A549 (cell line): ENCODE measurements around the gene CCN6. TPM values are rescaled to one million over a fixed set of nuclear protein-coding genes. Genes with fewer than 3 reads are reported as not detected.

Experiments used
- ATAC-seq, 2 experiments: fragments of 200-7000 bp in 1 of 2; fragments of >200 bp in 1 of 2; cut with Nextera tagmentation in 1 of 2; cut with Tn5 transposase in 1 of 2; 3 replicates each; pipeline versions ENCODE4 v1.8.0 to v1.9.1; 2018 to 2020; ENCODE audit warnings: mild to moderate bottlenecking in 1 of 2, moderate library complexity in 1 of 2
- CTCF ChIA-PET: fragments of 300-600 bp; sonication (Branson Sonifier 250); formaldehyde crosslinking; extraction: SDS; loops from one replicate; lab custom pipeline; 2021; ENCODE audit warnings: antibody characterized with exemption, inconsistent platforms; lab: Yijun Ruan, JAX
- POLR2A ChIA-PET: fragments of 350-600 bp; formaldehyde crosslinking; extraction: SDS; loops from one replicate; lab custom pipeline; 2021; ENCODE audit warnings: antibody characterized with exemption, inconsistent platforms; lab: Yijun Ruan, JAX
- DNase-seq, 2 experiments: peaks; one replicate each; pipeline versions ENCODE4 v3.0.0 to v3.0.0-alpha.2; 2011 to 2016; ENCODE audit warnings: low read depth in 1 of 2, low spot score in 1 of 2
- FAIRE-seq: peaks from 2 replicates; lab custom pipeline; 2011; peaks lifted over from hg19 to GRCh38; lab: Jason Lieb, UNC
- H3K27ac ChIP-seq, 2 experiments: fragments of >200 bp; sonication (Bioruptor Twin); formaldehyde crosslinking; 3 replicates each; pipeline ENCODE4 v1.5.1; 2016 to 2017
- H3K4me1 ChIP-seq: fragments of >200 bp; sonication (Bioruptor Twin); formaldehyde crosslinking; 3 replicates; pipeline ENCODE4 v1.6.1; 2016
- H3K4me2 ChIP-seq: fragments of >200 bp; sonication (Bioruptor Twin); formaldehyde crosslinking; 3 replicates; pipeline ENCODE4 v1.6.1; 2016
- H3K4me3 ChIP-seq: fragments of >200 bp; sonication (Bioruptor Twin); formaldehyde crosslinking; 3 replicates; pipeline ENCODE4 v1.5.1; 2016
- H3K9me3 ChIP-seq: fragments of >200 bp; sonication (Bioruptor Twin); formaldehyde crosslinking; 3 replicates; pipeline ENCODE4 v1.6.1; 2016
- BCL3 ChIP-seq: fragments of >200 bp; sonication (Bioruptor Twin); formaldehyde crosslinking; IDR thresholded peaks from 3 replicates; pipeline ENCODE4 v1.6.1; 2016
- CTCF ChIP-seq: fragments of >200 bp; sonication (Bioruptor Twin); formaldehyde crosslinking; IDR thresholded peaks from 3 replicates; pipeline ENCODE4 v1.5.1; 2016
- ESRRA ChIP-seq: fragments of 150-350 bp; IDR thresholded peaks from 2 replicates; pipeline ENCODE4 v1.6.1; 2014; ENCODE audit warnings: mild to moderate bottlenecking, low read length, borderline replicate concordance
- GATA3 ChIP-seq: IDR thresholded peaks from 2 replicates; pipeline ENCODE4 v1.6.1; 2012; ENCODE audit warnings: borderline replicate concordance
- HDAC2 ChIP-seq: fragments of 200-600 bp; sonication (generic); IDR thresholded peaks from 2 replicates; pipeline ENCODE4 v1.6.1; 2016
- HES2 ChIP-seq: fragments of >200 bp; sonication (Bioruptor Twin); formaldehyde crosslinking; IDR thresholded peaks from 2 replicates; pipeline ENCODE4 v1.6.1; 2016
- HEYL ChIP-seq: fragments of 250-450 bp; sonication (Bioruptor Pico); IDR thresholded peaks from 2 replicates; pipeline ENCODE4 v1.8.0; 2021; ENCODE audit warnings: mild to moderate bottlenecking, moderate library complexity
- HOXA7 ChIP-seq: fragments of 250-450 bp; sonication (Bioruptor Pico); IDR thresholded peaks from 2 replicates; pipeline ENCODE4 v1.5.0; 2020; ENCODE audit warnings: mild to moderate bottlenecking, moderate library complexity
- HOXB13 ChIP-seq: fragments of 250-450 bp; sonication (Bioruptor Pico); IDR thresholded peaks from 2 replicates; pipeline ENCODE4 v1.5.0; 2020; ENCODE audit warnings: low read depth, mild to moderate bottlenecking, moderate library complexity
- JUN ChIP-seq, 2 experiments: fragments of >200 bp; sonication (Bioruptor Twin); formaldehyde crosslinking; IDR thresholded peaks; 2 replicates in 1 of 2; 3 replicates in 1 of 2; pipeline ENCODE4 v1.6.1; 2016 to 2017
- JUNB ChIP-seq: fragments of >200 bp; sonication (Bioruptor Twin); formaldehyde crosslinking; IDR thresholded peaks from 2 replicates; pipeline ENCODE4 v1.6.1; 2016
- KDM1A ChIP-seq: fragments of 200-600 bp; sonication (generic); IDR thresholded peaks from 2 replicates; pipeline ENCODE4 v1.6.1; 2016; ENCODE audit warnings: low read depth, mild to moderate bottlenecking
- KDM5A ChIP-seq: fragments of 200-600 bp; sonication (generic); IDR thresholded peaks from 2 replicates; pipeline ENCODE4 v1.6.1; 2016; ENCODE audit warnings: antibody characterized with exemption, mild to moderate bottlenecking
- MYC ChIP-seq: IDR thresholded peaks from 2 replicates; pipeline ENCODE4 v1.6.1; 2012; ENCODE audit warnings: mild to moderate bottlenecking, inconsistent platforms, low read length, improper control_type of control experiment, borderline replicate concordance
- NFE2L2 ChIP-seq: fragments of 150-350 bp; conservative IDR thresholded peaks from 2 replicates; pipeline ENCODE4 v1.6.1; 2014; ENCODE audit warnings: low read length
- NPAS2 ChIP-seq: fragments of 250-450 bp; sonication (Bioruptor Pico); IDR thresholded peaks from 2 replicates; pipeline ENCODE4 v1.8.0; 2022; ENCODE audit warnings: mild to moderate bottlenecking, moderate library complexity, borderline replicate concordance
- NR3C1 ChIP-seq: fragments of >200 bp; sonication (Bioruptor Twin); formaldehyde crosslinking; IDR thresholded peaks from 3 replicates; pipeline ENCODE4 v1.6.1; 2017
- RAD21 ChIP-seq, 2 experiments: fragments of >200 bp in 1 of 2; sonication (Bioruptor Twin) in 1 of 2; formaldehyde crosslinking in 1 of 2; IDR thresholded peaks in 1 of 2; conservative IDR thresholded peaks in 1 of 2; 2 replicates in 1 of 2; 3 replicates in 1 of 2; pipeline ENCODE4 v1.6.1; 2012 to 2018; ENCODE audit warnings: inconsistent platforms in 1 of 2
- RCOR1 ChIP-seq: fragments of 150-350 bp; IDR thresholded peaks from 2 replicates; pipeline ENCODE4 v1.6.1; 2014; ENCODE audit warnings: antibody characterized with exemption, low read length, low read depth
- RNF2 ChIP-seq: fragments of 200-600 bp; sonication (generic); IDR thresholded peaks from 2 replicates; pipeline ENCODE4 v1.6.1; 2016; ENCODE audit warnings: low read depth, mild to moderate bottlenecking, antibody characterized with exemption, moderate library complexity, borderline replicate concordance
- TP53 ChIP-seq: fragments of 250-450 bp; sonication (Bioruptor Pico); IDR thresholded peaks from 2 replicates; pipeline ENCODE4 v1.5.0; 2021; ENCODE audit warnings: mild to moderate bottlenecking, moderate library complexity
- WGBS: methylation state at CpG from one replicate; pipeline ENCODE4 v1.1.6; 2017; ENCODE audit errors: missing lambda C conversion rate; 5-methylcytosine and 5-hydroxymethylcytosine counted together
- polyA plus RNA-seq, 4 experiments: library from polyadenylated mRNA; depleted of rRNA in 3 of 4; stranded (reverse); fragments of >200 nt; fragmentation: RNase III in 1 of 4; extraction: RNeasy Plus Mini Kit Qiagen cat#74134 plus additional on column Dnase treatment in 1 of 4; gene quantifications; 2 replicates in 3 of 4; 3 replicates in 1 of 4; pipeline ENCODE4 v1.2.3, GENCODE V29; 2011 to 2017
- TF ChIP-seq, protein P1 (sequence below): IDR thresholded peaks from 2 replicates; pipeline ENCODE4 v1.6.1; 2012
- TF ChIP-seq, protein P2 (sequence below): fragments of 450-650 bp; IDR thresholded peaks from 2 replicates; pipeline ENCODE4 v1.6.1; 2014; ENCODE audit warnings: antibody characterized with exemption
- TF ChIP-seq, protein P3 (sequence below): fragments of 250-450 bp; sonication (Bioruptor Pico); IDR thresholded peaks from 2 replicates; pipeline ENCODE4 v1.5.0; 2020; ENCODE audit warnings: low read depth, mild to moderate bottlenecking, moderate library complexity

Gene CCN6
- polyA plus RNA-seq, 2 of the 4 experiments (the other 2 are of a cell fraction): not detected

DNA sequence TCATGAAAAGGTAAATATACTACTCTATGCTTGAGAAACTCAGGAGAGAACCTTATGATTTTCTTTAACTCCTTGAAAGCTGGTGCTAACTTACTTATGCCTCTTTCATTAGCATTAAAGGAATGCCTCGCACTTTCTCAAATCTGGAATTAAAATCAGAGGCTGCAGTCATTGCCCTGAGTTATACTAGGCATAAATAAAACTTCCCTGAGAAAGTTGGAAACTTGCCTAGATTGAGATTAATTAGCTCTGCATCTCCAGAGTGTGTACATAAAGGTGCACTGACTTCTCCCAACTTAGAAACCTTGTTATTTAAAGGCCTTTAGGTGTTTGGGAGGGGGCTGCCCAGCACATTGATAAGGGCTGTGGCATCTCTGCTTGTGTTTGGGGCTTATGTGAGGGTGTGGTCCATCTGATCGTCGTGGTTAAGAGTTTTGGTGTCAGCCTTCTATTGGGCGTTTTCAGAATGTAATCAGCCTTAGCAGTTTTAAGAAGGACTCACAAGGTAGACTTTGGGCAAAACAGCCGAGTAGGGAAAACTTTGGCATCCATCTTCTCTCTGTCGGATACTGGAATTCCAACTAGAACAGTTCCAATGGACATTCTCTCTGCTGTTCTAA, 32.1 kb upstream of the CCN6 start:
- CTCF ChIA-PET: no interaction called here

DNA sequence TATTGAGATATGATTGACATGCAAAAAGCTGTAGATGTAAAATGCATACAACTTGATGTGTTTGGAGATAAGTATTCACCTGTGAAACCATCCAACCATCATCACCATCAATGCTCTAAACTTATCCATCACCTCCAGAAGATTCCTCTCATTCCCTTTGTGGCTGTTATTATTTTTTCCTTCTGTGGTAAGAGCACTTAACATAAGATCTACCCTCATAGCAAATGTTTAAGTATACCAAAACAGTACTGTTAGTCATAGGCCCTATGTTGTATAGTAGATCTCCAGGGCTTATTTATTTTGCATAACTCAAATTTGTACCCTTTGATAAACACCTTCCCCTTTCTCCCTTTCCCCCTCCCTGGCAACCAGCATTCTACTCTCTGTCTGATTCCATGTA, 31.2 kb upstream of the CCN6 start:
- POLR2A ChIA-PET: no interaction called here
- CTCF ChIA-PET: interaction anchor here (1.1 kb wide), 1 partner anchor 25 kb away, joined by 3 read pairs; no protein-coding TSS in a partner anchor

More for the DNA sequence above, 32.1 kb upstream of the CCN6 start:
- DNase-seq: no peak
- ATAC-seq: no peak
- H3K4me3 ChIP-seq: no peak overlapping the region
- TF ChIP-seq, protein P1, sequence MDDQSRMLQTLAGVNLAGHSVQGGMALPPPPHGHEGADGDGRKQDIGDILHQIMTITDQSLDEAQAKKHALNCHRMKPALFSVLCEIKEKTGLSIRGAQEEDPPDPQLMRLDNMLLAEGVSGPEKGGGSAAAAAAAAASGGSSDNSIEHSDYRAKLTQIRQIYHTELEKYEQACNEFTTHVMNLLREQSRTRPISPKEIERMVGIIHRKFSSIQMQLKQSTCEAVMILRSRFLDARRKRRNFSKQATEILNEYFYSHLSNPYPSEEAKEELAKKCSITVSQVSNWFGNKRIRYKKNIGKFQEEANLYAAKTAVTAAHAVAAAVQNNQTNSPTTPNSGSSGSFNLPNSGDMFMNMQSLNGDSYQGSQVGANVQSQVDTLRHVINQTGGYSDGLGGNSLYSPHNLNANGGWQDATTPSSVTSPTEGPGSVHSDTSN: no peak
- TF ChIP-seq KDM1A: no peak
- TF ChIP-seq RNF2: no peak
- TF ChIP-seq BCL3: no peak
- no peak for TF ChIP-seq JUN (IDR thresholded peaks at IDR 0.05)
- TF ChIP-seq MYC: no peak
- no peak for TF ChIP-seq RAD21 (conservative IDR thresholded peaks at IDR 0.05 in 1 of 2, IDR thresholded peaks at IDR 0.05 in 1 of 2)
- no peak for TF ChIP-seq HOXB13 (CRISPR knock-in tag)
- no peak for TF ChIP-seq HEYL (CRISPR knock-in tag)
- TF ChIP-seq, protein P2, sequence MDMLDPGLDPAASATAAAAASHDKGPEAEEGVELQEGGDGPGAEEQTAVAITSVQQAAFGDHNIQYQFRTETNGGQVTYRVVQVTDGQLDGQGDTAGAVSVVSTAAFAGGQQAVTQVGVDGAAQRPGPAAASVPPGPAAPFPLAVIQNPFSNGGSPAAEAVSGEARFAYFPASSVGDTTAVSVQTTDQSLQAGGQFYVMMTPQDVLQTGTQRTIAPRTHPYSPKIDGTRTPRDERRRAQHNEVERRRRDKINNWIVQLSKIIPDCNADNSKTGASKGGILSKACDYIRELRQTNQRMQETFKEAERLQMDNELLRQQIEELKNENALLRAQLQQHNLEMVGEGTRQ: no peak
- no peaks in the 10 kb centered on the region for H3K4me1 ChIP-seq
- no peak for FAIRE-seq
- 59% methylated on average over 6 of the region's 6 CpGs for WGBS
- H3K27ac ChIP-seq: no peak overlapping the region
- no peaks in the 10 kb centered on the region for H3K9me3 ChIP-seq
- no peak overlapping the region for H3K4me2 ChIP-seq
- POLR2A ChIA-PET: no interaction called here

More for the DNA sequence above, 31.2 kb upstream of the CCN6 start:
- DNase-seq (no peak), ATAC-seq (no peak), FAIRE-seq (no peak)
- TF ChIP-seq, protein P3, sequence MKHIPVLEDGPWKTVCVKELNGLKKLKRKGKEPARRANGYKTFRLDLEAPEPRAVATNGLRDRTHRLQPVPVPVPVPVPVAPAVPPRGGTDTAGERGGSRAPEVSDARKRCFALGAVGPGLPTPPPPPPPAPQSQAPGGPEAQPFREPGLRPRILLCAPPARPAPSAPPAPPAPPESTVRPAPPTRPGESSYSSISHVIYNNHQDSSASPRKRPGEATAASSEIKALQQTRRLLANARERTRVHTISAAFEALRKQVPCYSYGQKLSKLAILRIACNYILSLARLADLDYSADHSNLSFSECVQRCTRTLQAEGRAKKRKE (CRISPR knock-in tag): no peak
- TF ChIP-seq KDM5A: no peak
- no peak for TF ChIP-seq TP53 (CRISPR knock-in tag)
- no peak for TF ChIP-seq NFE2L2
- no peak for TF ChIP-seq RCOR1
- no peak for TF ChIP-seq HES2
- TF ChIP-seq CTCF: no peak
- TF ChIP-seq NPAS2: no peak
- TF ChIP-seq HDAC2: no peak
- TF ChIP-seq HEYL (CRISPR knock-in tag): no peak
- no peak for TF ChIP-seq NR3C1
- no peak for TF ChIP-seq HOXA7 (CRISPR knock-in tag)
- no peak for TF ChIP-seq JUNB
- TF ChIP-seq GATA3: no peak
- TF ChIP-seq ESRRA: no peak
- no peak for TF ChIP-seq MYC
- Histone ChIP-seq H3K4me2 (no peak overlapping the region), H3K4me3 (no peak overlapping the region), H3K9me3 (no peaks in the 10 kb centered on the region), H3K4me1 (no peaks in the 10 kb centered on the region), H3K27ac (no peak overlapping the region)
